Suprapubic skin (tissue), 4 donors: ENCODE measurements around the gene CACNA2D2.

Source experiments
- CTCF ChIP-seq, 2 donors: fragments of 200-600 bp in 1 of 2; fragments of 450-650 bp in 1 of 2; sonication (generic) in 1 of 2; IDR thresholded peaks; one replicate each; pipeline ENCODE4 v1.5.1; 2016 to 2019; ENCODE audit warnings: antibody characterized with exemption in 2 of 2, mild to moderate bottlenecking in 1 of 2, moderate library complexity in 1 of 2
- EP300 ChIP-seq: sonication (generic); formaldehyde crosslinking; IDR thresholded peaks from one replicate; pipeline ENCODE4 v1.6.1; 2017; ENCODE audit warnings: antibody characterized with exemption
- POLR2A ChIP-seq, 2 donors: fragments of 450-650 bp; IDR thresholded peaks; one replicate each; pipeline ENCODE4 v1.6.1; 2017; ENCODE audit warnings: antibody characterized with exemption in 2 of 2, mild to moderate bottlenecking in 2 of 2, moderate library complexity in 2 of 2
- POLR2AphosphoS5 ChIP-seq, 3 donors: sonication (generic); formaldehyde crosslinking; IDR thresholded peaks; one replicate each; pipeline ENCODE4 v1.6.1; 2017; ENCODE audit warnings: antibody characterized with exemption in 3 of 3

GRCh38 chr3:50512131-50512530, 8.7 kb upstream of the CACNA2D2 start:
- TF ChIP-seq POLR2AphosphoS5 (IDR thresholded peaks at IDR 0.05), result no peak
- TF ChIP-seq POLR2A (IDR thresholded peaks at IDR 0.05), result no peak
- TF ChIP-seq EP300, result no peak
- TF ChIP-seq CTCF (IDR thresholded peaks at IDR 0.05), result no peak
